ENCODE results near the gene UBASH3B. TPM values are rescaled to one million over a fixed set of nuclear protein-coding genes. Genes with fewer than 3 reads are reported as not detected.

Gene UBASH3B
- total and polyA plus RNA-seq, 2 experiments from 2014 or later: 5.1 to 11.1 TPM

GRCh38 chr11:122733318-122733717 is 77.8 kb downstream of the UBASH3B start:
- H2AFZ ChIP-seq: no peak overlapping the region
- H3K79me2 ChIP-seq: no peaks in the 10 kb centered on the region
- no peaks in the 10 kb centered on the region for H3K27me3 ChIP-seq
- H4K20me1 ChIP-seq (ENCODE audit: insufficient read depth, poor library complexity, severe bottlenecking): no peaks in the 10 kb centered on the region
- WGBS (ENCODE audit: low lambda C conversion rate, missing lambda C conversion rate): 53% methylated on average over 4 of the region's 4 CpGs
- TF ChIP-seq EZH2phosphoT487 (IDR thresholded peaks at IDR 0.05; ENCODE audit: low read depth, severe bottlenecking, unreplicated experiment) (no peak), EZH2 (IDR thresholded peaks at IDR 0.05; ENCODE audit: borderline replicate concordance) (no peak)
- TF ChIP-seq, protein P1, sequence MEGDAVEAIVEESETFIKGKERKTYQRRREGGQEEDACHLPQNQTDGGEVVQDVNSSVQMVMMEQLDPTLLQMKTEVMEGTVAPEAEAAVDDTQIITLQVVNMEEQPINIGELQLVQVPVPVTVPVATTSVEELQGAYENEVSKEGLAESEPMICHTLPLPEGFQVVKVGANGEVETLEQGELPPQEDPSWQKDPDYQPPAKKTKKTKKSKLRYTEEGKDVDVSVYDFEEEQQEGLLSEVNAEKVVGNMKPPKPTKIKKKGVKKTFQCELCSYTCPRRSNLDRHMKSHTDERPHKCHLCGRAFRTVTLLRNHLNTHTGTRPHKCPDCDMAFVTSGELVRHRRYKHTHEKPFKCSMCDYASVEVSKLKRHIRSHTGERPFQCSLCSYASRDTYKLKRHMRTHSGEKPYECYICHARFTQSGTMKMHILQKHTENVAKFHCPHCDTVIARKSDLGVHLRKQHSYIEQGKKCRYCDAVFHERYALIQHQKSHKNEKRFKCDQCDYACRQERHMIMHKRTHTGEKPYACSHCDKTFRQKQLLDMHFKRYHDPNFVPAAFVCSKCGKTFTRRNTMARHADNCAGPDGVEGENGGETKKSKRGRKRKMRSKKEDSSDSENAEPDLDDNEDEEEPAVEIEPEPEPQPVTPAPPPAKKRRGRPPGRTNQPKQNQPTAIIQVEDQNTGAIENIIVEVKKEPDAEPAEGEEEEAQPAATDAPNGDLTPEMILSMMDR (IDR thresholded peaks at IDR 0.05; ENCODE audit: poor library complexity): no peak
- DNase-seq (ENCODE audit: low spot score): no peak
- peaks cover 19% of the 10 kb centered on the region for H3K4me1 ChIP-seq (ENCODE audit: insufficient read depth)
- H3K4me3 ChIP-seq: no peak overlapping the region
- no peaks in the 10 kb centered on the region for H3K36me3 ChIP-seq (replicated peaks; ENCODE audit: insufficient read depth, low read depth)
- no peak overlapping the region for H3K4me2 ChIP-seq
- H3K9me2 ChIP-seq (replicated peaks; ENCODE audit: insufficient read depth): no peaks in the 10 kb centered on the region
- no peak overlapping the region for H3K27ac ChIP-seq
- no peaks in the 10 kb centered on the region for H3K9me3 ChIP-seq (ENCODE audit: low read depth)

GRCh38 chr11:122734848-122735496 is 79.5 kb downstream of the UBASH3B start:
- Histone ChIP-seq H3K9me3 (ENCODE audit: low read depth) (no peaks in the 10 kb centered on the region), H3K79me2 (no peaks in the 10 kb centered on the region), H3K9me2 (replicated peaks; ENCODE audit: insufficient read depth) (no peaks in the 10 kb centered on the region), H3K4me3 (no peak overlapping the region), H3K27me3 (no peaks in the 10 kb centered on the region), H3K4me1 (ENCODE audit: insufficient read depth) (peaks cover 19% of the 10 kb centered on the region), H2AFZ (no peak overlapping the region), H3K4me2 (no peak overlapping the region), H3K27ac (no peak overlapping the region), H3K36me3 (replicated peaks; ENCODE audit: insufficient read depth, low read depth) (no peaks in the 10 kb centered on the region), H4K20me1 (ENCODE audit: insufficient read depth, poor library complexity, severe bottlenecking) (no peaks in the 10 kb centered on the region)
- no peak for DNase-seq (ENCODE audit: low spot score)
- TF ChIP-seq EZH2 (IDR thresholded peaks at IDR 0.05; ENCODE audit: borderline replicate concordance) (no peak), EZH2phosphoT487 (IDR thresholded peaks at IDR 0.05; ENCODE audit: low read depth, severe bottlenecking, unreplicated experiment) (no peak)
- TF ChIP-seq, protein P1 (IDR thresholded peaks at IDR 0.05; ENCODE audit: poor library complexity): no peak
- 38% methylated on average over 3 of the region's 3 CpGs for WGBS (ENCODE audit: low lambda C conversion rate, missing lambda C conversion rate)

DNA sequence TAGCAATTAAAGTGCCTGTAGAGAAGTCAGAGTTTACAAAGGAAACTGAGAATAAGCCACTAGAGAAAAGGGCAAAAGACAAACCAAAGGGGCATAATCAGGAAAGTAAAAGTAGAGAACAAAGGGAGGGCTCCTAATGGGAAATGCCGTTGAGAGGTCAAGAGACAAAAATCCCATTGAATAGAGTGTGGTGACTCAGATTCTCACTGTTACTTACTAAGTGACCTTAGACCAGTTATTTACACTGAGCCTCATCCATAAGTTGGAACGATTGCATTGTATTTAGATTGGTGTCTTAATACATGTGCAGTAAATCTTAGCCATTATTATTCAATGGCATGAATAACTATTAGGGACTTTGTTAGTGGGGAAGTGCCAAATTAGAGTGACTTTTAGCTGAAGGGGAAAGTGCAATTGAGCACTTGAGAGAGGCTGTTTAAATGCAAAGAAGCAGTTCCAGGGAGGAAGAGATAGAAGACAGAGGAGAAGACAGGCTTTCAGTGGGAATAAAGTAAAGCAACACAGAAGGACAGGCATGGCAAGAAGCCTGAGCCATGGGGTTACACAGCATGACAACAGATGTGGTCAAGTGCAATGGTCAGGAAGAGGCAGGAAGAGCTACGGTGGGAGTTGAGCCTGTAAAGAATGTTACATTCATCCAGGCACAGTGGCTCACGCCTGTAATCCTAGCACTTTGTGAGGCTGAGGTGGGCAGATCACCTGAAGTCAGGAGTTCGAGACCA is 82.6 kb downstream of the UBASH3B start:
- Histone ChIP-seq H3K27ac (no peak overlapping the region), H3K4me2 (no peak overlapping the region), H3K27me3 (no peaks in the 10 kb centered on the region), H3K9me2 (replicated peaks; ENCODE audit: insufficient read depth) (no peaks in the 10 kb centered on the region), H2AFZ (no peak overlapping the region), H3K9me3 (ENCODE audit: low read depth) (no peaks in the 10 kb centered on the region), H3K36me3 (replicated peaks; ENCODE audit: insufficient read depth, low read depth) (no peaks in the 10 kb centered on the region), H3K79me2 (no peaks in the 10 kb centered on the region), H4K20me1 (ENCODE audit: insufficient read depth, poor library complexity, severe bottlenecking) (no peaks in the 10 kb centered on the region), H3K4me3 (no peak overlapping the region), H3K4me1 (ENCODE audit: insufficient read depth) (peaks cover 4% of the 10 kb centered on the region)
- WGBS (ENCODE audit: low lambda C conversion rate, missing lambda C conversion rate): 65% methylated on average over 5 of the region's 5 CpGs
- DNase-seq (ENCODE audit: low spot score): no peak
- TF ChIP-seq EZH2 (IDR thresholded peaks at IDR 0.05; ENCODE audit: borderline replicate concordance): no peak
- TF ChIP-seq, protein P1 (IDR thresholded peaks at IDR 0.05; ENCODE audit: poor library complexity): no peak
- no peak for TF ChIP-seq EZH2phosphoT487 (IDR thresholded peaks at IDR 0.05; ENCODE audit: low read depth, severe bottlenecking, unreplicated experiment)
